Gastroesophageal sphincter (tissue), 3 donors: ENCODE data around the gene HCRT.

ENCODE experiments used
- CTCF ChIP-seq, 4 experiments: fragments of 200-600 bp in 2 of 4; fragments of 450-650 bp in 2 of 4; sonication (generic) in 1 of 4; IDR thresholded peaks; one replicate each; pipeline ENCODE4 v1.5.1; 2017 to 2019; ENCODE audit warnings: antibody characterized with exemption in 4 of 4, mild to moderate bottlenecking in 2 of 4, moderate library complexity in 2 of 4
- EP300 ChIP-seq: sonication (generic); formaldehyde crosslinking; IDR thresholded peaks from one replicate; pipeline ENCODE4 v1.6.1; 2017; ENCODE audit warnings: antibody characterized with exemption, mild to moderate bottlenecking
- POLR2A ChIP-seq, 2 donors: fragments of 450-650 bp; IDR thresholded peaks; one replicate each; pipeline ENCODE4 v1.6.1; 2017; ENCODE audit warnings: antibody characterized with exemption in 2 of 2, mild to moderate bottlenecking in 2 of 2, moderate library complexity in 1 of 2
- POLR2AphosphoS5 ChIP-seq: sonication (generic); formaldehyde crosslinking; IDR thresholded peaks from one replicate; pipeline ENCODE4 v1.6.1; 2017; ENCODE audit warnings: antibody characterized with exemption

GRCh38 chr17:42197564-42198156 lies 12.4 kb upstream of the HCRT start:
- TF ChIP-seq EP300 (no peak), POLR2AphosphoS5 (no peak), POLR2A (IDR thresholded peaks at IDR 0.05) (no peak), CTCF (IDR thresholded peaks at IDR 0.05) (no peak)
